ENCODE measurements around the gene TIAM1.
"Not testable (repeated sequence)": the region's sequence is repeated elsewhere in the genome, so short reads cannot be mapped to it uniquely, and the experiment has no call there.

Gene TIAM1

GRCh38 chr21:31233711-31234110 is 110.3 kb downstream of the TIAM1 start:
- TF ChIP-seq CTCF (IDR thresholded peaks at IDR 0.05; ENCODE audit: borderline replicate concordance, insufficient read depth, low read depth, low read length): no peak
- H3K4me3 ChIP-seq (ENCODE audit: low read depth, low read length): no peak overlapping the region

- no peak for TF ChIP-seq CTCF (IDR thresholded peaks at IDR 0.05; ENCODE audit: borderline replicate concordance, insufficient read depth, low read depth, low read length)
- H3K4me3 ChIP-seq (ENCODE audit: low read depth, low read length): no peak overlapping the region
Measured at GRCh38 chr21:31232344-31232743, 111.7 kb downstream of the TIAM1 start.

- H3K4me3 ChIP-seq (ENCODE audit: low read depth, low read length): no peak overlapping the region
- TF ChIP-seq CTCF (IDR thresholded peaks at IDR 0.05; ENCODE audit: borderline replicate concordance, insufficient read depth, low read depth, low read length): no peak
Measured at GRCh38 chr21:31230937-31231336, 113.1 kb downstream of the TIAM1 start.

GRCh38 chr21:31228723-31229122 is 115.3 kb downstream of the TIAM1 start:
- H3K4me3 ChIP-seq (ENCODE audit: low read depth, low read length): not testable (repeated sequence)

GRCh38 chr21:31225713-31226112 is 118.3 kb downstream of the TIAM1 start:
- no peak for TF ChIP-seq CTCF (IDR thresholded peaks at IDR 0.05; ENCODE audit: borderline replicate concordance, insufficient read depth, low read depth, low read length)
- H3K4me3 ChIP-seq (ENCODE audit: low read depth, low read length): no peak overlapping the region

- no peak overlapping the region for H3K4me3 ChIP-seq (ENCODE audit: low read depth, low read length)
- TF ChIP-seq CTCF (IDR thresholded peaks at IDR 0.05; ENCODE audit: borderline replicate concordance, insufficient read depth, low read depth, low read length): no peak
Measured at GRCh38 chr21:31222142-31222541, 121.9 kb downstream of the TIAM1 start.

- TF ChIP-seq CTCF (IDR thresholded peaks at IDR 0.05; ENCODE audit: borderline replicate concordance, insufficient read depth, low read depth, low read length): no peak
- H3K4me3 ChIP-seq (ENCODE audit: low read depth, low read length): no peak overlapping the region
Measured at GRCh38 chr21:31221043-31221442, 123.0 kb downstream of the TIAM1 start.

- H3K4me3 ChIP-seq (ENCODE audit: low read depth, low read length): no peak overlapping the region
- no peak for TF ChIP-seq CTCF (IDR thresholded peaks at IDR 0.05; ENCODE audit: borderline replicate concordance, insufficient read depth, low read depth, low read length)
Measured at GRCh38 chr21:31220575-31220974, 123.5 kb downstream of the TIAM1 start.
